HCT116 (cell line): ENCODE data around the gene OSBPL10. TPM values are rescaled to one million over a fixed set of nuclear protein-coding genes. Genes with fewer than 3 reads are reported as not detected.

Source experiments
- ATAC-seq: fragments of 200-7000 bp; cut with Tn5 transposase; 2 replicates; pipeline ENCODE4 v1.9.1; 2020; ENCODE audit warnings: mild to moderate bottlenecking, moderate library complexity
- BruUV-seq: library from RNA; stranded (reverse); fragments of 400-500 nt; replicated peaks from 2 replicates; lab custom pipeline; 2021; lab: Mats Ljungman, UMichigan
- CTCF ChIA-PET: fragments of 300-600 bp; sonication (Branson Sonifier 250); formaldehyde crosslinking; loops from one replicate; lab custom pipeline; 2021; ENCODE audit warnings: antibody characterized with exemption; lab: Charles Lee
- POLR2A ChIA-PET: fragments of 300-600, 350-600 bp; sonication (Branson Sonifier 250); formaldehyde crosslinking; loops from one replicate; lab custom pipeline; 2021; ENCODE audit warnings: antibody characterized with exemption; lab: Charles Lee
- RAD21 ChIA-PET, 2 experiments: fragments of 300-600 bp; sonication (Branson Sonifier 250); formaldehyde crosslinking; loops; one replicate each; lab custom pipeline; 2023; ENCODE audit warnings: low total read pairs in 2 of 2; ENCODE audit not compliant: uncharacterized antibody in 2 of 2, unreplicated experiment in 2 of 2, low non-redundant PET in 1 of 2; lab: Charles Lee
- DNase-seq: peaks from one replicate; pipeline ENCODE4 v3.0.0-alpha.2; 2010; ENCODE audit warnings: low read depth, low spot score
- H2AFZ ChIP-seq: fragments of 200-600 bp; shearing (Covaris generic), sonication (generic); 2 replicates; pipeline ENCODE4 v1.6.1; 2017; ENCODE audit warnings: low read depth, mixed run types, mixed read lengths, antibody characterized with exemption, low read length; ENCODE audit not compliant: poor library complexity, severe bottlenecking
- H3K27ac ChIP-seq: 2 replicates; pipeline ENCODE4 v1.5.1; 2012; ENCODE audit warnings: low read depth, low read length
- H3K27me3 ChIP-seq: fragments of 200-600 bp; sonication (generic); 2 replicates; pipeline ENCODE4 v1.6.1; 2016; ENCODE audit warnings: mixed run types, low read length, mixed read lengths; ENCODE audit not compliant: insufficient read depth
- H3K36me3 ChIP-seq, 2 experiments: fragments of 200-500 bp in 1 of 2; fragments of 200-600 bp in 1 of 2; sonication (Bioruptor generic) in 1 of 2; sonication (generic) in 1 of 2; 2 replicates each; pipeline versions ENCODE4 v1.5.1 to v1.6.1; 2014 to 2016; ENCODE audit warnings: low read length in 2 of 2, inconsistent platforms in 1 of 2, mixed read lengths in 1 of 2, mixed run types in 1 of 2; ENCODE audit not compliant: insufficient read depth in 2 of 2, control insufficient read depth in 1 of 2
- H3K4me1 ChIP-seq, 2 experiments: fragments of 200-600 bp in 1 of 2; sonication (generic) in 1 of 2; 2 replicates each; pipeline versions ENCODE4 v1.5.1 to v1.6.1; 2012 to 2017; ENCODE audit warnings: low read length in 2 of 2, inconsistent platforms in 1 of 2, mild to moderate bottlenecking in 1 of 2, mixed read lengths in 1 of 2, mixed run types in 1 of 2, moderate library complexity in 1 of 2; ENCODE audit not compliant: insufficient read depth in 2 of 2, control insufficient read depth in 1 of 2
- H3K4me2 ChIP-seq: fragments of 200-600 bp; sonication (generic); 2 replicates; pipeline ENCODE4 v1.6.1; 2017; ENCODE audit warnings: mixed run types, low read length, mixed read lengths
- H3K4me3 ChIP-seq, 2 experiments: fragments of 200-600 bp in 1 of 2; sonication (generic) in 1 of 2; replicated peaks in 1 of 2; 2 replicates each; pipeline ENCODE4 v1.5.1; 2011 to 2016; ENCODE audit warnings: low read length in 2 of 2, control low read depth in 1 of 2, low read depth in 1 of 2, mild to moderate bottlenecking in 1 of 2, mixed read lengths in 1 of 2, mixed run types in 1 of 2
- H3K79me2 ChIP-seq: fragments of 200-600 bp; sonication (generic); 2 replicates; pipeline ENCODE4 v1.6.1; 2017; ENCODE audit warnings: mild to moderate bottlenecking, mixed run types, low read length, moderate library complexity, mixed read lengths; ENCODE audit not compliant: insufficient read depth
- H3K9ac ChIP-seq: fragments of 200-600 bp; sonication (generic); 2 replicates; pipeline ENCODE4 v1.6.1; 2016; ENCODE audit warnings: low read length, mixed read lengths
- H3K9me2 ChIP-seq: fragments of 200-600 bp; sonication (generic), shearing (Covaris generic); 2 replicates; pipeline ENCODE4 v1.6.1; 2017; ENCODE audit warnings: mixed run types, mild to moderate bottlenecking, moderate library complexity; ENCODE audit not compliant: insufficient read depth
- H3K9me3 ChIP-seq, 2 experiments: fragments of 200-500 bp in 1 of 2; fragments of 200-600 bp in 1 of 2; sonication (Bioruptor generic) in 1 of 2; sonication (generic) in 1 of 2; 2 replicates each; pipeline ENCODE4 v1.6.1; 2014 to 2017; ENCODE audit warnings: low read length in 2 of 2, mixed read lengths in 2 of 2, inconsistent platforms in 1 of 2, low read depth in 1 of 2, mild to moderate bottlenecking in 1 of 2, mixed run types in 1 of 2, moderate library complexity in 1 of 2; ENCODE audit not compliant: control insufficient read depth in 1 of 2, insufficient read depth in 1 of 2
- H4K20me1 ChIP-seq: fragments of 200-600 bp; sonication (generic), shearing (Covaris generic); 2 replicates; pipeline ENCODE4 v1.6.1; 2017; ENCODE audit warnings: mixed run types, mild to moderate bottlenecking, moderate library complexity; ENCODE audit not compliant: insufficient read depth
- ATF3 ChIP-seq: IDR thresholded peaks from 2 replicates; pipeline ENCODE4 v1.6.1; 2012
- CBX3 ChIP-seq: IDR thresholded peaks from 2 replicates; pipeline ENCODE4 v1.6.1; 2012; ENCODE audit warnings: low read depth
- CTCF ChIP-seq, 3 experiments: fragments of 200-600 bp in 1 of 3; sonication (generic) in 1 of 3; IDR thresholded peaks in 2 of 3; conservative IDR thresholded peaks in 1 of 3; 2 replicates each; pipeline ENCODE4 v1.5.1; 2012 to 2017; ENCODE audit warnings: low read depth in 2 of 3, low read length in 2 of 3, antibody characterized with exemption in 1 of 3, borderline replicate concordance in 1 of 3, control low read depth in 1 of 3, mild to moderate bottlenecking in 1 of 3, mixed read lengths in 1 of 3, mixed run types in 1 of 3, moderate library complexity in 1 of 3; ENCODE audit not compliant: insufficient read depth in 1 of 3
- EGR1 ChIP-seq: IDR thresholded peaks from 2 replicates; pipeline ENCODE4 v1.6.1; 2012; ENCODE audit warnings: low read depth
- ELF1 ChIP-seq: IDR thresholded peaks from 2 replicates; pipeline ENCODE4 v1.6.1; 2012; ENCODE audit warnings: low read depth, borderline replicate concordance
- EZH2 ChIP-seq: fragments of 200-600 bp; sonication (generic); IDR thresholded peaks from 2 replicates; pipeline ENCODE4 v1.6.1; 2017; ENCODE audit warnings: antibody characterized with exemption, mixed run types
- EZH2phosphoT487 ChIP-seq: fragments of 200-600 bp; IDR thresholded peaks from 2 replicates; pipeline ENCODE4 v1.6.1; 2018; ENCODE audit warnings: antibody characterized with exemption, borderline replicate concordance
- FOSL1 ChIP-seq: IDR thresholded peaks from 2 replicates; pipeline ENCODE4 v1.6.1; 2012; ENCODE audit warnings: low read depth
- POLR2A ChIP-seq: IDR thresholded peaks from 2 replicates; pipeline ENCODE4 v1.7.0; 2011; ENCODE audit warnings: borderline replicate concordance; ENCODE audit not compliant: insufficient read depth, insufficient read length; ENCODE audit errors: extremely low read depth
- POLR2AphosphoS5 ChIP-seq: IDR thresholded peaks from 2 replicates; pipeline ENCODE4 v1.6.1; 2011; ENCODE audit warnings: mild to moderate bottlenecking, low read depth, low read length, moderate library complexity
- RAD21 ChIP-seq: IDR thresholded peaks from 2 replicates; pipeline ENCODE4 v1.6.1; 2012; ENCODE audit warnings: low read depth, mild to moderate bottlenecking
- REST ChIP-seq: IDR thresholded peaks from 2 replicates; pipeline ENCODE4 v1.6.1; 2012; ENCODE audit warnings: low read depth
- SIN3A ChIP-seq: IDR thresholded peaks from 2 replicates; pipeline ENCODE4 v1.6.1; 2012; ENCODE audit warnings: low read depth
- SRF ChIP-seq: IDR thresholded peaks from 2 replicates; pipeline ENCODE4 v1.6.1; 2012; ENCODE audit warnings: low read depth
- TCF7L2 ChIP-seq: IDR thresholded peaks from 2 replicates; pipeline ENCODE4 v1.7.0; 2011; ENCODE audit warnings: borderline replicate concordance, inconsistent platforms; ENCODE audit not compliant: insufficient read depth, insufficient read length; ENCODE audit errors: extremely low read depth
- YY1 ChIP-seq: IDR thresholded peaks from 2 replicates; pipeline ENCODE4 v1.6.1; 2011; ENCODE audit warnings: low read length, low read depth, moderate library complexity, mild to moderate bottlenecking; ENCODE audit not compliant: insufficient replicate concordance; ENCODE audit errors: extremely low read depth
- ZFX ChIP-seq: fragments of 450-650 bp; IDR thresholded peaks from 2 replicates; pipeline ENCODE4 v1.6.1; 2017
- ZNF274 ChIP-seq: fragments of 200-500 bp; sonication (Bioruptor generic); IDR thresholded peaks from 2 replicates; pipeline ENCODE4 v1.6.1; 2014; ENCODE audit warnings: mild to moderate bottlenecking, low read depth, low read length, inconsistent platforms
- intact Hi-C: fragments of 100-400 bp; cut with micrococcal nuclease; formaldehyde crosslinking; loops from 2 replicates; pipeline ENCODE4 v1.10.0; 2022
- total RNA-seq: library from RNA; stranded (reverse); gene quantifications from one replicate; pipeline ENCODE4 v1.2.1, GENCODE V29; 2021; ENCODE audit not compliant: unreplicated experiment
- TF ChIP-seq, protein P1 (sequence below): IDR thresholded peaks from 2 replicates; pipeline ENCODE4 v1.6.1; 2012
- TF ChIP-seq, protein P2 (sequence below): IDR thresholded peaks from 2 replicates; pipeline ENCODE4 v1.6.1; 2011; ENCODE audit warnings: mild to moderate bottlenecking, low read length, moderate library complexity; ENCODE audit not compliant: insufficient replicate concordance; ENCODE audit errors: extremely low read depth

OSBPL10 gene
- total RNA-seq, 1 experiment from 2014 or later, result 25.8 TPM

- H3K9me3 ChIP-seq, result peaks cover 0 to 5% of the 10 kb centered on the region in 2 experiments; a peak in 1 of 4 replicates
- intact Hi-C loops, result no loop called here
- H3K79me2 ChIP-seq, result no peaks in the 10 kb centered on the region
- no peaks in the 10 kb centered on the region for H4K20me1 ChIP-seq
- POLR2A ChIA-PET, result no interaction called here
- H3K27ac ChIP-seq, result no peak overlapping the region
- H3K27me3 ChIP-seq, result no peaks in the 10 kb centered on the region
- no peak for ATAC-seq
- no peaks in the 10 kb centered on the region for H3K36me3 ChIP-seq
- RAD21 ChIA-PET, result no interaction called here
- H3K4me3 ChIP-seq, result no peak overlapping the region
- H3K9ac ChIP-seq, result no peak overlapping the region
- H3K4me2 ChIP-seq, result no peak overlapping the region
- H2AFZ ChIP-seq, result no peak overlapping the region
- CTCF ChIA-PET, result no interaction called here
- TF ChIP-seq CBX3 (no peak), POLR2A (no peak), REST (no peak), EZH2 (no peak), FOSL1 (no peak), EZH2phosphoT487 (no peak), RAD21 (no peak), CTCF (IDR thresholded peaks at IDR 0.05 in 2 of 3, conservative IDR thresholded peaks at IDR 0.05 in 1 of 3; ENCODE audit: borderline replicate concordance in 1 of 3, insufficient read depth in 1 of 3, low read depth in 2 of 3, low read length in 2 of 3) (no peak), EGR1 (no peak), ELF1 (no peak), TCF7L2 (no peak), ZNF274 (no peak), YY1 (no peak), ZFX (no peak), POLR2AphosphoS5 (no peak), ATF3 (no peak), SIN3A (no peak), SRF (no peak)
- TF ChIP-seq, protein P1, sequence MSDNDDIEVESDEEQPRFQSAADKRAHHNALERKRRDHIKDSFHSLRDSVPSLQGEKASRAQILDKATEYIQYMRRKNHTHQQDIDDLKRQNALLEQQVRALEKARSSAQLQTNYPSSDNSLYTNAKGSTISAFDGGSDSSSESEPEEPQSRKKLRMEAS, result no peak
- TF ChIP-seq, protein P2, sequence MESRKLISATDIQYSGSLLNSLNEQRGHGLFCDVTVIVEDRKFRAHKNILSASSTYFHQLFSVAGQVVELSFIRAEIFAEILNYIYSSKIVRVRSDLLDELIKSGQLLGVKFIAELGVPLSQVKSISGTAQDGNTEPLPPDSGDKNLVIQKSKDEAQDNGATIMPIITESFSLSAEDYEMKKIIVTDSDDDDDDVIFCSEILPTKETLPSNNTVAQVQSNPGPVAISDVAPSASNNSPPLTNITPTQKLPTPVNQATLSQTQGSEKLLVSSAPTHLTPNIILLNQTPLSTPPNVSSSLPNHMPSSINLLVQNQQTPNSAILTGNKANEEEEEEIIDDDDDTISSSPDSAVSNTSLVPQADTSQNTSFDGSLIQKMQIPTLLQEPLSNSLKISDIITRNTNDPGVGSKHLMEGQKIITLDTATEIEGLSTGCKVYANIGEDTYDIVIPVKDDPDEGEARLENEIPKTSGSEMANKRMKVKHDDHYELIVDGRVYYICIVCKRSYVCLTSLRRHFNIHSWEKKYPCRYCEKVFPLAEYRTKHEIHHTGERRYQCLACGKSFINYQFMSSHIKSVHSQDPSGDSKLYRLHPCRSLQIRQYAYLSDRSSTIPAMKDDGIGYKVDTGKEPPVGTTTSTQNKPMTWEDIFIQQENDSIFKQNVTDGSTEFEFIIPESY, result no peak
- no TSS peak for BruUV-seq
- no peak for DNase-seq
- H3K9me2 ChIP-seq, result no peaks in the 10 kb centered on the region
- no peaks in the 10 kb centered on the region for H3K4me1 ChIP-seq
Measured at GRCh38 chr3:31993843-31994242, 12.8 kb upstream of the OSBPL10 start.
